Kidney (tissue), 14 donors: ENCODE data around the gene RNF121. TPM values are rescaled to one million over a fixed set of nuclear protein-coding genes. Genes with fewer than 3 reads are reported as not detected.

Experiments used
- DNase-seq, 5 donors: peaks; one replicate each; pipeline ENCODE4 v3.0.0-alpha.2; 2013 to 2020
- FAIRE-seq: peaks from 2 replicates; lab custom pipeline; 2012; peaks lifted over from hg19 to GRCh38; lab: Jason Lieb, UNC
- H3K27ac ChIP-seq, 2 donors: one replicate each; pipeline ENCODE4 v1.7.0; 2013; ENCODE audit warnings: low read depth in 2 of 2, low read length in 2 of 2, inconsistent platforms in 1 of 2
- H3K27me3 ChIP-seq: one replicate; pipeline ENCODE4 v1.7.1; 2013; ENCODE audit warnings: low read length, inconsistent platforms; ENCODE audit not compliant: control insufficient read depth, insufficient read depth
- H3K36me3 ChIP-seq, 3 donors: one replicate each; pipeline versions ENCODE4 v1.7.0 to v1.7.1; 2013; ENCODE audit warnings: low read length in 3 of 3, control low read depth in 1 of 3, inconsistent platforms in 1 of 3; ENCODE audit not compliant: insufficient read depth in 3 of 3, control insufficient read depth in 2 of 3
- H3K4me1 ChIP-seq, 3 donors: one replicate each; pipeline versions ENCODE4 v1.7.0 to v1.7.1; 2013; ENCODE audit warnings: low read length in 3 of 3, inconsistent platforms in 1 of 3, low read depth in 1 of 3; ENCODE audit not compliant: control insufficient read depth in 2 of 3, insufficient read depth in 2 of 3
- H3K4me3 ChIP-seq, 3 donors: one replicate each; pipeline versions ENCODE4 v1.7.0 to v1.8.1; 2013; ENCODE audit warnings: low read length in 3 of 3, control low read depth in 1 of 3, inconsistent platforms in 1 of 3
- H3K9ac ChIP-seq, 3 donors: one replicate each; pipeline versions ENCODE4 v1.7.0 to v1.7.1; 2013; ENCODE audit warnings: low read length in 3 of 3, control low read depth in 1 of 3, inconsistent platforms in 1 of 3
- H3K9me3 ChIP-seq, 3 donors: one replicate each; pipeline versions ENCODE4 v1.7.0 to v1.7.1; 2013; ENCODE audit warnings: low read length in 3 of 3, control low read depth in 1 of 3, inconsistent platforms in 1 of 3; ENCODE audit not compliant: control insufficient read depth in 2 of 3, insufficient read depth in 1 of 3
- CTCF ChIP-seq: IDR thresholded peaks from 3 replicates; pipeline ENCODE4 v1.5.1; 2012; ENCODE audit warnings: mild to moderate bottlenecking, moderate library complexity, borderline replicate concordance; ENCODE audit not compliant: insufficient read depth; ENCODE audit errors: extremely low read depth
- intact Hi-C: fragments of 100-400 bp; cut with DNase I; formaldehyde crosslinking; loops from one replicate; pipeline ENCODE4 v1.11.1; 2022
- polyA plus RNA-seq: library from polyadenylated mRNA; stranded (reverse); fragments of 350-450 nt; fragmentation: Illumina TruSeq; extraction: RNeasy Lipid Tissue Mini Kit (QIAGEN cat#74804); gene quantifications from one replicate; pipeline ENCODE4 v1.2.3, GENCODE V29; 2014; ENCODE audit warnings: low read depth, low replicate concordance; ENCODE audit not compliant: insufficient read depth
- total RNA-seq: library from RNA; stranded (reverse); fragmentation: NEBNext Ultra II Directional; extraction: Animal tissue kit (Norgen Biotek cat#: 25700); gene quantifications from one replicate; pipeline ENCODE4 v1.2.1, GENCODE V29; 2021
- donor health status: control.
- donor health status: control.
- donor health status: control.
- donor health status: control.
- donor health status: control.
- donor health status: DM: yes; HTN: yes; CAD: no.
- donor health status: Normal renal cell carcinoma (clear cell type).

RNF121 gene
- total and polyA plus RNA-seq, 2 donors from 2014 or later: 37.1 to 59.4 TPM

GRCh38 chr11:71992136-71992730 lies 63.4 kb downstream of the RNF121 start:
- DNase-seq: no peak
- no peaks in the 10 kb centered on the region for H3K9me3 ChIP-seq
- H3K27me3 ChIP-seq: no peaks in the 10 kb centered on the region
- no peak overlapping the region for H3K4me3 ChIP-seq
- no peak overlapping the region for H3K9ac ChIP-seq
- H3K27ac ChIP-seq: no peak overlapping the region
- no peak for TF ChIP-seq CTCF
- no peaks in the 10 kb centered on the region for H3K4me1 ChIP-seq
- no peak for FAIRE-seq
- H3K36me3 ChIP-seq: peaks cover 4 to 10% (median 8%) of the 10 kb centered on the region in 3 donors
- intact Hi-C loops: no loop called here

GRCh38 chr11:71994786-71995185 lies 65.9 kb downstream of the RNF121 start:
- DNase-seq (no peak), FAIRE-seq (no peak)
- Histone ChIP-seq H3K4me1 (peaks cover 0 to 10% (median 4%) of the 10 kb centered on the region in 3 donors), H3K36me3 (peaks cover 4 to 6% (median 4%) of the 10 kb centered on the region in 3 donors), H3K9ac (no peak overlapping the region), H3K4me3 (no peak overlapping the region), H3K27me3 (no peaks in the 10 kb centered on the region), H3K27ac (no peak overlapping the region), H3K9me3 (no peaks in the 10 kb centered on the region)
- no peak for TF ChIP-seq CTCF
- intact Hi-C loops: no loop called here

- FAIRE-seq (no peak), DNase-seq (no peak)
- no peak overlapping the region for H3K27ac ChIP-seq
- no peaks in the 10 kb centered on the region for H3K9me3 ChIP-seq
- peaks cover 2 to 4% (median 2%) of the 10 kb centered on the region in 3 donors for H3K36me3 ChIP-seq
- H3K27me3 ChIP-seq: no peaks in the 10 kb centered on the region
- intact Hi-C loops: no loop called here
- no peak overlapping the region for H3K9ac ChIP-seq
- peaks cover 0 to 15% (median 12%) of the 10 kb centered on the region in 3 donors for H3K4me1 ChIP-seq
- no peak for TF ChIP-seq CTCF
- no peak overlapping the region for H3K4me3 ChIP-seq
Measured at GRCh38 chr11:71995726-71996291, 67.0 kb downstream of the RNF121 start.
